WTC11 (cell line): Measurements from ENCODE around the gene RANGAP1. TPM values are rescaled to one million over a fixed set of nuclear protein-coding genes. Genes with fewer than 3 reads are reported as not detected.
A peak's percentile ranks its signal among the peaks of the same experiment; 100 is the strongest.

Experiments
- ATAC-seq: fragments of 200-7000 bp; cut with Tn5 transposase; 2 replicates; pipeline ENCODE4 v1.10.0; 2021; ENCODE audit warnings: mild to moderate bottlenecking, moderate library complexity
- CTCF ChIA-PET: fragments of 300-600 bp; sonication (Branson Sonifier 250); formaldehyde crosslinking; loops from one replicate; lab custom pipeline; 2021; ENCODE audit warnings: antibody characterized with exemption; lab: Charles Lee
- POLR2A ChIA-PET: fragments of 350-600 bp; sonication (Branson Sonifier 250); formaldehyde crosslinking; loops from one replicate; lab custom pipeline; 2021; ENCODE audit warnings: antibody characterized with exemption; lab: Charles Lee
- DNase-seq: peaks from one replicate; pipeline ENCODE4 v3.0.0; 2021; ENCODE audit warnings: low spot score
- H3K27ac Mint-ChIP-seq: 2 replicates; pipeline ENCODE4 v1.8.0; 2021; ENCODE audit warnings: mixed read lengths
- H3K27me3 Mint-ChIP-seq: 2 replicates; pipeline ENCODE4 v1.8.0; 2021; ENCODE audit warnings: low read depth, mild to moderate bottlenecking, moderate library complexity, mixed read lengths
- H3K36me3 Mint-ChIP-seq: 2 replicates; pipeline ENCODE4 v1.8.0; 2021; ENCODE audit warnings: mixed read lengths
- H3K4me1 Mint-ChIP-seq: 2 replicates; pipeline ENCODE4 v1.8.0; 2022; ENCODE audit warnings: mixed read lengths
- H3K4me3 Mint-ChIP-seq: 2 replicates; pipeline ENCODE4 v1.8.0; 2021; ENCODE audit warnings: mild to moderate bottlenecking, moderate library complexity, mixed read lengths
- H3K9me3 Mint-ChIP-seq: 2 replicates; pipeline ENCODE4 v1.8.0; 2021; ENCODE audit warnings: mixed read lengths
- JAZF1 ChIP-seq: fragments of 250-450 bp; sonication (Bioruptor Pico); IDR thresholded peaks from 2 replicates; pipeline ENCODE4 v1.9.0; 2021; ENCODE audit warnings: moderate library complexity, mild to moderate bottlenecking, inconsistent platforms
- MXD4 ChIP-seq: fragments of 250-450 bp; sonication (Bioruptor Pico); IDR thresholded peaks from 2 replicates; pipeline ENCODE4 v1.8.0; 2021; ENCODE audit warnings: mild to moderate bottlenecking, moderate library complexity, borderline replicate concordance
- MYBL2 ChIP-seq: sonication (generic); formaldehyde crosslinking; IDR thresholded peaks from 2 replicates; pipeline ENCODE4 v1.8.1; 2023; ENCODE audit warnings: mild to moderate bottlenecking, moderate library complexity, missing genetic modification reagents
- TEAD4 ChIP-seq: sonication (generic); formaldehyde crosslinking; IDR thresholded peaks from 2 replicates; pipeline ENCODE4 v1.8.0; 2022; ENCODE audit warnings: mild to moderate bottlenecking, missing genetic modification reagents
- ZBTB21 ChIP-seq: sonication (generic); formaldehyde crosslinking; IDR thresholded peaks from 2 replicates; pipeline ENCODE4 v1.8.1; 2023; ENCODE audit warnings: mild to moderate bottlenecking, missing genetic modification reagents, borderline replicate concordance
- ZNF121 ChIP-seq: sonication (generic); formaldehyde crosslinking; IDR thresholded peaks from 2 replicates; pipeline ENCODE4 v1.8.0; 2023; ENCODE audit warnings: missing genetic modification reagents
- total RNA-seq: library from RNA; stranded (reverse); gene quantifications from 3 replicates; pipeline ENCODE4 v1.2.3, GENCODE V29; 2021
- TF ChIP-seq, protein P1 (sequence below): sonication (generic); formaldehyde crosslinking; IDR thresholded peaks from 2 replicates; pipeline ENCODE4 v1.8.1; 2022; ENCODE audit warnings: missing genetic modification reagents, borderline replicate concordance
- TF ChIP-seq, protein P2 (sequence below): fragments of 250-450 bp; sonication (Bioruptor Pico); IDR thresholded peaks from 2 replicates; pipeline ENCODE4 v1.9.0; 2021; ENCODE audit warnings: mild to moderate bottlenecking, borderline replicate concordance
- TF ChIP-seq, protein P3 (sequence below): sonication (generic); formaldehyde crosslinking; IDR thresholded peaks from 2 replicates; pipeline ENCODE4 v1.8.0; 2022; ENCODE audit warnings: mild to moderate bottlenecking, missing genetic modification reagents
- TF ChIP-seq, protein P4 (sequence below): sonication (generic); formaldehyde crosslinking; IDR thresholded peaks from 2 replicates; pipeline ENCODE4 v1.8.0; 2023; ENCODE audit warnings: mild to moderate bottlenecking, missing genetic modification reagents
- TF ChIP-seq, protein P5 (sequence below): sonication (generic); formaldehyde crosslinking; IDR thresholded peaks from 2 replicates; pipeline ENCODE4 v1.8.1; 2022; ENCODE audit warnings: low read depth, missing genetic modification reagents, borderline replicate concordance
- TF ChIP-seq, protein P6 (sequence below): sonication (generic); formaldehyde crosslinking; IDR thresholded peaks from 2 replicates; pipeline ENCODE4 v1.8.1; 2022; ENCODE audit warnings: mild to moderate bottlenecking, missing genetic modification reagents, moderate library complexity, borderline replicate concordance
- TF ChIP-seq, protein P7 (sequence below): sonication (generic); formaldehyde crosslinking; IDR thresholded peaks from 2 replicates; pipeline ENCODE4 v1.8.1; 2023; ENCODE audit warnings: mild to moderate bottlenecking, missing genetic modification reagents, moderate library complexity

The RANGAP1 gene
- total RNA-seq, 1 experiment from 2014 or later: 160 TPM

DNA sequence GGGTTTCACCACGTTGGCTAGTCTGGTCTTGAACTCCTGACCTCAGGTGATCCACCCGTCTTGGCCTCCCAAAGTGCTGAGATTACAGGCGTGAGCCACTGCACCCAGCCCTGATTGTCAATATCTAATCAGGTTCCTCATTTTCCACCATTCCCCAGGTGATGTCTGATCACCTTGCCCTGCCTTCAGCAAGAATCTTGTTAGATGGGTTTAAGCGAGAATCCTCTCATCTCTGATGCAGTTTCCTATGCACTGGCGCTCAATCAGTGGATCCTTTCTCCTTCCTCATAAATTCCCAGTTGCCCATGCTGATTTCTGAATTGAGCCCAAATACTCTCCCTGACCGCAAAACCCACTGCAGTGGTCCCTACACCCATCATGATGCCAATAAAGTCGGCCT is 14.7 kb upstream of the RANGAP1 start:
- POLR2A ChIA-PET: interaction anchor here (0.5 to 2.8 kb wide), 6 partner anchors 8 to 348 kb away, joined by 3 to 10 read pairs (median 4); partner anchors contain the start of genes RANGAP1 and TEF
- H3K27ac Mint-ChIP-seq: peak overlapping the region; percentile 6; the same call in 1 of the 2 replicates
- no peaks in the 10 kb centered on the region for H3K9me3 Mint-ChIP-seq
- no peak for ATAC-seq
- DNase-seq: no peak
- peak overlapping the region; percentile 68 for H3K4me3 Mint-ChIP-seq
- CTCF ChIA-PET: interaction anchor here (1.0 to 1.6 kb wide), 8 partner anchors 8 to 81 kb away, joined by 3 to 10 read pairs (median 6); partner anchors contain the start of genes RANGAP1 and TEF
- TF ChIP-seq, protein P1, sequence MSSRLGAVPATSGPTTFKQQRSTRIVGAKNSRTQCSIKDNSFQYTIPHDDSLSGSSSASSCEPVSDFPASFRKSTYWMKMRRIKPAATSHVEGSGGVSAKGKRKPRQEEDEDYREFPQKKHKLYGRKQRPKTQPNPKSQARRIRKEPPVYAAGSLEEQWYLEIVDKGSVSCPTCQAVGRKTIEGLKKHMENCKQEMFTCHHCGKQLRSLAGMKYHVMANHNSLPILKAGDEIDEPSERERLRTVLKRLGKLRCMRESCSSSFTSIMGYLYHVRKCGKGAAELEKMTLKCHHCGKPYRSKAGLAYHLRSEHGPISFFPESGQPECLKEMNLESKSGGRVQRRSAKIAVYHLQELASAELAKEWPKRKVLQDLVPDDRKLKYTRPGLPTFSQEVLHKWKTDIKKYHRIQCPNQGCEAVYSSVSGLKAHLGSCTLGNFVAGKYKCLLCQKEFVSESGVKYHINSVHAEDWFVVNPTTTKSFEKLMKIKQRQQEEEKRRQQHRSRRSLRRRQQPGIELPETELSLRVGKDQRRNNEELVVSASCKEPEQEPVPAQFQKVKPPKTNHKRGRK (CRISPR knock-in tag): no peak
- no peak for TF ChIP-seq MYBL2
- no peak for TF ChIP-seq MXD4
- TF ChIP-seq, protein P2, sequence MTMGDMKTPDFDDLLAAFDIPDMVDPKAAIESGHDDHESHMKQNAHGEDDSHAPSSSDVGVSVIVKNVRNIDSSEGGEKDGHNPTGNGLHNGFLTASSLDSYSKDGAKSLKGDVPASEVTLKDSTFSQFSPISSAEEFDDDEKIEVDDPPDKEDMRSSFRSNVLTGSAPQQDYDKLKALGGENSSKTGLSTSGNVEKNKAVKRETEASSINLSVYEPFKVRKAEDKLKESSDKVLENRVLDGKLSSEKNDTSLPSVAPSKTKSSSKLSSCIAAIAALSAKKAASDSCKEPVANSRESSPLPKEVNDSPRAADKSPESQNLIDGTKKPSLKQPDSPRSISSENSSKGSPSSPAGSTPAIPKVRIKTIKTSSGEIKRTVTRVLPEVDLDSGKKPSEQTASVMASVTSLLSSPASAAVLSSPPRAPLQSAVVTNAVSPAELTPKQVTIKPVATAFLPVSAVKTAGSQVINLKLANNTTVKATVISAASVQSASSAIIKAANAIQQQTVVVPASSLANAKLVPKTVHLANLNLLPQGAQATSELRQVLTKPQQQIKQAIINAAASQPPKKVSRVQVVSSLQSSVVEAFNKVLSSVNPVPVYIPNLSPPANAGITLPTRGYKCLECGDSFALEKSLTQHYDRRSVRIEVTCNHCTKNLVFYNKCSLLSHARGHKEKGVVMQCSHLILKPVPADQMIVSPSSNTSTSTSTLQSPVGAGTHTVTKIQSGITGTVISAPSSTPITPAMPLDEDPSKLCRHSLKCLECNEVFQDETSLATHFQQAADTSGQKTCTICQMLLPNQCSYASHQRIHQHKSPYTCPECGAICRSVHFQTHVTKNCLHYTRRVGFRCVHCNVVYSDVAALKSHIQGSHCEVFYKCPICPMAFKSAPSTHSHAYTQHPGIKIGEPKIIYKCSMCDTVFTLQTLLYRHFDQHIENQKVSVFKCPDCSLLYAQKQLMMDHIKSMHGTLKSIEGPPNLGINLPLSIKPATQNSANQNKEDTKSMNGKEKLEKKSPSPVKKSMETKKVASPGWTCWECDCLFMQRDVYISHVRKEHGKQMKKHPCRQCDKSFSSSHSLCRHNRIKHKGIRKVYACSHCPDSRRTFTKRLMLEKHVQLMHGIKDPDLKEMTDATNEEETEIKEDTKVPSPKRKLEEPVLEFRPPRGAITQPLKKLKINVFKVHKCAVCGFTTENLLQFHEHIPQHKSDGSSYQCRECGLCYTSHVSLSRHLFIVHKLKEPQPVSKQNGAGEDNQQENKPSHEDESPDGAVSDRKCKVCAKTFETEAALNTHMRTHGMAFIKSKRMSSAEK (CRISPR knock-in tag): no peak
- TF ChIP-seq, protein P3, sequence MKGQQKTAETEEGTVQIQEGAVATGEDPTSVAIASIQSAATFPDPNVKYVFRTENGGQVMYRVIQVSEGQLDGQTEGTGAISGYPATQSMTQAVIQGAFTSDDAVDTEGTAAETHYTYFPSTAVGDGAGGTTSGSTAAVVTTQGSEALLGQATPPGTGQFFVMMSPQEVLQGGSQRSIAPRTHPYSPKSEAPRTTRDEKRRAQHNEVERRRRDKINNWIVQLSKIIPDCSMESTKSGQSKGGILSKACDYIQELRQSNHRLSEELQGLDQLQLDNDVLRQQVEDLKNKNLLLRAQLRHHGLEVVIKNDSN: no peak
- TF ChIP-seq, protein P4, sequence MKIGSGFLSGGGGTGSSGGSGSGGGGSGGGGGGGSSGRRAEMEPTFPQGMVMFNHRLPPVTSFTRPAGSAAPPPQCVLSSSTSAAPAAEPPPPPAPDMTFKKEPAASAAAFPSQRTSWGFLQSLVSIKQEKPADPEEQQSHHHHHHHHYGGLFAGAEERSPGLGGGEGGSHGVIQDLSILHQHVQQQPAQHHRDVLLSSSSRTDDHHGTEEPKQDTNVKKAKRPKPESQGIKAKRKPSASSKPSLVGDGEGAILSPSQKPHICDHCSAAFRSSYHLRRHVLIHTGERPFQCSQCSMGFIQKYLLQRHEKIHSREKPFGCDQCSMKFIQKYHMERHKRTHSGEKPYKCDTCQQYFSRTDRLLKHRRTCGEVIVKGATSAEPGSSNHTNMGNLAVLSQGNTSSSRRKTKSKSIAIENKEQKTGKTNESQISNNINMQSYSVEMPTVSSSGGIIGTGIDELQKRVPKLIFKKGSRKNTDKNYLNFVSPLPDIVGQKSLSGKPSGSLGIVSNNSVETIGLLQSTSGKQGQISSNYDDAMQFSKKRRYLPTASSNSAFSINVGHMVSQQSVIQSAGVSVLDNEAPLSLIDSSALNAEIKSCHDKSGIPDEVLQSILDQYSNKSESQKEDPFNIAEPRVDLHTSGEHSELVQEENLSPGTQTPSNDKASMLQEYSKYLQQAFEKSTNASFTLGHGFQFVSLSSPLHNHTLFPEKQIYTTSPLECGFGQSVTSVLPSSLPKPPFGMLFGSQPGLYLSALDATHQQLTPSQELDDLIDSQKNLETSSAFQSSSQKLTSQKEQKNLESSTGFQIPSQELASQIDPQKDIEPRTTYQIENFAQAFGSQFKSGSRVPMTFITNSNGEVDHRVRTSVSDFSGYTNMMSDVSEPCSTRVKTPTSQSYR: no peak
- TF ChIP-seq, protein P5, sequence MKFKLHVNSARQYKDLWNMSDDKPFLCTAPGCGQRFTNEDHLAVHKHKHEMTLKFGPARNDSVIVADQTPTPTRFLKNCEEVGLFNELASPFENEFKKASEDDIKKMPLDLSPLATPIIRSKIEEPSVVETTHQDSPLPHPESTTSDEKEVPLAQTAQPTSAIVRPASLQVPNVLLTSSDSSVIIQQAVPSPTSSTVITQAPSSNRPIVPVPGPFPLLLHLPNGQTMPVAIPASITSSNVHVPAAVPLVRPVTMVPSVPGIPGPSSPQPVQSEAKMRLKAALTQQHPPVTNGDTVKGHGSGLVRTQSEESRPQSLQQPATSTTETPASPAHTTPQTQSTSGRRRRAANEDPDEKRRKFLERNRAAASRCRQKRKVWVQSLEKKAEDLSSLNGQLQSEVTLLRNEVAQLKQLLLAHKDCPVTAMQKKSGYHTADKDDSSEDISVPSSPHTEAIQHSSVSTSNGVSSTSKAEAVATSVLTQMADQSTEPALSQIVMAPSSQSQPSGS (CRISPR knock-in tag): no peak
- no peak for TF ChIP-seq JAZF1 (CRISPR knock-in tag)
- TF ChIP-seq TEAD4 (CRISPR knock-in tag): no peak
- TF ChIP-seq, protein P6, sequence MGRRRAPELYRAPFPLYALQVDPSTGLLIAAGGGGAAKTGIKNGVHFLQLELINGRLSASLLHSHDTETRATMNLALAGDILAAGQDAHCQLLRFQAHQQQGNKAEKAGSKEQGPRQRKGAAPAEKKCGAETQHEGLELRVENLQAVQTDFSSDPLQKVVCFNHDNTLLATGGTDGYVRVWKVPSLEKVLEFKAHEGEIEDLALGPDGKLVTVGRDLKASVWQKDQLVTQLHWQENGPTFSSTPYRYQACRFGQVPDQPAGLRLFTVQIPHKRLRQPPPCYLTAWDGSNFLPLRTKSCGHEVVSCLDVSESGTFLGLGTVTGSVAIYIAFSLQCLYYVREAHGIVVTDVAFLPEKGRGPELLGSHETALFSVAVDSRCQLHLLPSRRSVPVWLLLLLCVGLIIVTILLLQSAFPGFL (CRISPR knock-in tag): no peak
- TF ChIP-seq, protein P7, sequence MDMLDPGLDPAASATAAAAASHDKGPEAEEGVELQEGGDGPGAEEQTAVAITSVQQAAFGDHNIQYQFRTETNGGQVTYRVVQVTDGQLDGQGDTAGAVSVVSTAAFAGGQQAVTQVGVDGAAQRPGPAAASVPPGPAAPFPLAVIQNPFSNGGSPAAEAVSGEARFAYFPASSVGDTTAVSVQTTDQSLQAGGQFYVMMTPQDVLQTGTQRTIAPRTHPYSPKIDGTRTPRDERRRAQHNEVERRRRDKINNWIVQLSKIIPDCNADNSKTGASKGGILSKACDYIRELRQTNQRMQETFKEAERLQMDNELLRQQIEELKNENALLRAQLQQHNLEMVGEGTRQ (CRISPR knock-in tag): no peak
- TF ChIP-seq ZBTB21 (CRISPR knock-in tag): no peak
- TF ChIP-seq ZNF121 (CRISPR knock-in tag): no peak
- no peaks in the 10 kb centered on the region for H3K27me3 Mint-ChIP-seq
- H3K36me3 Mint-ChIP-seq: peaks cover 6% of the 10 kb centered on the region
- peaks cover 18% of the 10 kb centered on the region for H3K4me1 Mint-ChIP-seq
